ENCODE data around the gene UMPS.

DNA sequence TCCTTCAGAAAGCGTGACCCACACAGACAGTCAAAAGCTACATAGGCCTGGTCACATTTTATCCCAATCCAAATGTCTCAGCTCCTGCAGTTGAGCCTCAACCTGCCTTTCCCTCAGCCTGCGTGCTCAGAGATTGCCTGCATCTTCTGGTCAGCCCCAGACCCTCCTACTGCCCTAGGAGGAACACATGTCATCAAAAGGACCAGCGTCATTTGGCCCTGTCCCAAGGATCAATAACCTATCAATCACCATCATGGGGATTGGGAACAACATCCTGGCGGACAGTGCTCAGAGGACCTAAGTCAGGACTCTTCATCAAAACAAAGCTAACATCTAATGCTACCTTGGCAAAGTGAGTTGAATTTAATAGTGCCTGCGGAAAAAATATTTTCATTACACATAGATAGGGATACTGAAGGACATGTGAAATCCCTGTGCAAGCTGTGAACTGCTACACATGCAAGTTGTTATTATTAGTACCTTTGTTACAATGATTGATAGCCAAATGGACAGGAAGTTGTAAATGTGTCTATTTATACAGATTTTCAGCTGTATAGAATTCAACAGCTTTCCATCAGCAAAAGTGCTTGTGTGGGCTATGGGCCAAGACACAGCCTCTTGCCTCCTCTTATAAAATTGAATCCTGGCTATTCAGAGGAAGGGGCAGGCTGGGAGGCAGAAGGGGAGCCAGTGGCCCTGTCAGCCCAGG, 47.7 kb downstream of the UMPS start:
- TF ChIP-seq CREB1 (CRISPR knock-in tag; IDR thresholded peaks at IDR 0.05; ENCODE audit: low read depth), result no peak
- TF ChIP-seq, protein P1, sequence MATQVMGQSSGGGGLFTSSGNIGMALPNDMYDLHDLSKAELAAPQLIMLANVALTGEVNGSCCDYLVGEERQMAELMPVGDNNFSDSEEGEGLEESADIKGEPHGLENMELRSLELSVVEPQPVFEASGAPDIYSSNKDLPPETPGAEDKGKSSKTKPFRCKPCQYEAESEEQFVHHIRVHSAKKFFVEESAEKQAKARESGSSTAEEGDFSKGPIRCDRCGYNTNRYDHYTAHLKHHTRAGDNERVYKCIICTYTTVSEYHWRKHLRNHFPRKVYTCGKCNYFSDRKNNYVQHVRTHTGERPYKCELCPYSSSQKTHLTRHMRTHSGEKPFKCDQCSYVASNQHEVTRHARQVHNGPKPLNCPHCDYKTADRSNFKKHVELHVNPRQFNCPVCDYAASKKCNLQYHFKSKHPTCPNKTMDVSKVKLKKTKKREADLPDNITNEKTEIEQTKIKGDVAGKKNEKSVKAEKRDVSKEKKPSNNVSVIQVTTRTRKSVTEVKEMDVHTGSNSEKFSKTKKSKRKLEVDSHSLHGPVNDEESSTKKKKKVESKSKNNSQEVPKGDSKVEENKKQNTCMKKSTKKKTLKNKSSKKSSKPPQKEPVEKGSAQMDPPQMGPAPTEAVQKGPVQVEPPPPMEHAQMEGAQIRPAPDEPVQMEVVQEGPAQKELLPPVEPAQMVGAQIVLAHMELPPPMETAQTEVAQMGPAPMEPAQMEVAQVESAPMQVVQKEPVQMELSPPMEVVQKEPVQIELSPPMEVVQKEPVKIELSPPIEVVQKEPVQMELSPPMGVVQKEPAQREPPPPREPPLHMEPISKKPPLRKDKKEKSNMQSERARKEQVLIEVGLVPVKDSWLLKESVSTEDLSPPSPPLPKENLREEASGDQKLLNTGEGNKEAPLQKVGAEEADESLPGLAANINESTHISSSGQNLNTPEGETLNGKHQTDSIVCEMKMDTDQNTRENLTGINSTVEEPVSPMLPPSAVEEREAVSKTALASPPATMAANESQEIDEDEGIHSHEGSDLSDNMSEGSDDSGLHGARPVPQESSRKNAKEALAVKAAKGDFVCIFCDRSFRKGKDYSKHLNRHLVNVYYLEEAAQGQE (IDR thresholded peaks at IDR 0.05; ENCODE audit: unreplicated experiment), result no peak

Measured in GM23338 (cell line).